HUES6 (cell line): ENCODE results near the gene FOXN3.
"Not testable (repeated sequence)": the region's sequence is repeated elsewhere in the genome, so short reads cannot be mapped to it uniquely, and the experiment has no call there.

Experiments
- H3K27ac ChIP-seq: 2 replicates; pipeline ENCODE4 v1.7.0; 2013; ENCODE audit warnings: low read depth, mild to moderate bottlenecking, low read length, inconsistent platforms
- H3K27me3 ChIP-seq: 2 replicates; pipeline ENCODE4 v1.6.1; 2013; ENCODE audit warnings: low read length; ENCODE audit not compliant: control insufficient read depth, insufficient read depth
- H3K36me3 ChIP-seq: 2 replicates; pipeline ENCODE4 v1.6.1; 2013; ENCODE audit warnings: low read length; ENCODE audit not compliant: control insufficient read depth, insufficient read depth
- H3K4me1 ChIP-seq: 2 replicates; pipeline ENCODE4 v1.6.1; 2013; ENCODE audit warnings: low read length; ENCODE audit not compliant: control insufficient read depth, insufficient read depth
- H3K4me3 ChIP-seq: 2 replicates; pipeline ENCODE4 v1.5.1; 2013; ENCODE audit warnings: low read depth, low read length
- H3K9ac ChIP-seq: one replicate; pipeline ENCODE4 v1.6.1; 2013; ENCODE audit warnings: mild to moderate bottlenecking, low read length
- H3K9me3 ChIP-seq: 2 replicates; pipeline ENCODE4 v1.6.1; 2013; ENCODE audit warnings: low read depth, low read length; ENCODE audit not compliant: control insufficient read depth, insufficient read depth

FOXN3 gene

DNA sequence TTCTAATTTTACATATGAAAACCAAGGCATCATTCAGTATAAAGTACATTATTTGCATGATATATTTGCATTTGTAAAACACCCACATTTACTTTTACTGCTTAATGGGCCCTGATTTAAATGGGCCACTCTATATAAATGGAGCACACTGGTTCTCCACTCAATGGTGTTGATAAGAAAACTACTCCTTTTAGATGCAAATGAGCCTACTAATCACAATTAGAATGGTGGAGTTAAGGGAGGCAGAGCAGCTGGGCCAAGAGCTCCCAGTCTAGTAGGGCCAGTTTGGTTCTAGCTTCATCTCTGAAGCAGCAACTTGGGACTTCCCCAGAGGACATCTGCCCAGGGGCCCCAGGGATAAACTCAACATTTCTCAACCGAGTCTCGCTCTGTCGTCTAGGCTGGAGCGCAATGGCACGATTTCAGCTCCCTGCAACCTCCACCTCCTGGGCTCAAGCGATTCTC lies 120.7 kb downstream of the FOXN3 start:
- H3K4me3 ChIP-seq = no peak overlapping the region
- peak overlapping the region; percentile 60 for H3K27ac ChIP-seq
- peak overlapping the region; percentile 53 for H3K9ac ChIP-seq
- no peaks in the 10 kb centered on the region for H3K27me3 ChIP-seq
- no peaks in the 10 kb centered on the region for H3K9me3 ChIP-seq
- peaks cover 4% of the 10 kb centered on the region for H3K36me3 ChIP-seq
- peaks cover 58% of the 10 kb centered on the region for H3K4me1 ChIP-seq

DNA sequence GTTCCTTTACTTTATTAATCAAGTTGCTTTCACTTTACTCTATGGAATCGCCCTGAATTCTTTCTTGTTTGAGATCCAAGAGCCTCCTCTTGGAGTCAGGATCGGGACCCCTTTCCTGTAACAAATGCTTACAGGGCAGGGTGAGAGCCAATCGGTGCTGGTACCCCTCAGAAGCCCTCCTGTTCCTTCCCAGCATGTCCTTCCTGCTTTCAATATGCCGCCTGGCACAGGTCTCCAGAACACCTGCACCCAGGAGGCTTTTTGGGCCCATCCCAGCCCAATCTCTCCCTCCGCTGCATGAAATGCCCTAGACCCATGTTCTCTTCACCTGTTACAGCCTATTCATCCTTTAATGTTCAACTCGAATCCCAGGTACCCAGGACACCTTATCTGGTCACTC lies 122.2 kb downstream of the FOXN3 start:
- H3K9me3 ChIP-seq = no peaks in the 10 kb centered on the region
- H3K36me3 ChIP-seq = peaks cover 14% of the 10 kb centered on the region
- peak overlapping the region; percentile 59; the same call in 1 of the 2 replicates for H3K27ac ChIP-seq
- H3K4me1 ChIP-seq = peaks cover 63% of the 10 kb centered on the region
- peak overlapping the region; percentile 39 for H3K9ac ChIP-seq
- no peaks in the 10 kb centered on the region for H3K27me3 ChIP-seq
- H3K4me3 ChIP-seq = no peak overlapping the region

DNA sequence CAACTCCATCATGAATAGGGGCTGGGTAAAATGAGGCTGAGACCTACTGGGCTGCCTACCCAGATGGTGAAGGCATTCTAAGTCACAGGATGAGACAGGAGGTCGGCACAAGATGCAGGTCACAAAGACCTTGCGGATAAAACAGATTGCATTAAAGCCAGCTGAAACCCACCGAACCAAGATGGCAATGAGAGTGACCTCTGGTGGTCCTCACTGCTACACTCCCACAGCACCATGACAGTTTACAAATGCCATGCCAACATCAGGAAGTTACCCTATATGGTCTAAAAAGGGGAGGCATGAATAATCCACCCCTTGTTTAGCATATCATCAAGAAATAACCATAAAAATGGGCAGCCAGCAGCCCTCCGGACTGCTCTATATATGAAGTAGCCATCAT lies 122.6 kb downstream of the FOXN3 start:
- peaks cover 12% of the 10 kb centered on the region for H3K36me3 ChIP-seq
- H3K4me3 ChIP-seq, H3K27me3 ChIP-seq, H3K9me3 ChIP-seq: not testable (repeated sequence)
- H3K9ac ChIP-seq = peak overlapping the region; percentile 74
- H3K4me1 ChIP-seq = peaks cover 63% of the 10 kb centered on the region
- peak overlapping the region; percentile 88 for H3K27ac ChIP-seq

DNA sequence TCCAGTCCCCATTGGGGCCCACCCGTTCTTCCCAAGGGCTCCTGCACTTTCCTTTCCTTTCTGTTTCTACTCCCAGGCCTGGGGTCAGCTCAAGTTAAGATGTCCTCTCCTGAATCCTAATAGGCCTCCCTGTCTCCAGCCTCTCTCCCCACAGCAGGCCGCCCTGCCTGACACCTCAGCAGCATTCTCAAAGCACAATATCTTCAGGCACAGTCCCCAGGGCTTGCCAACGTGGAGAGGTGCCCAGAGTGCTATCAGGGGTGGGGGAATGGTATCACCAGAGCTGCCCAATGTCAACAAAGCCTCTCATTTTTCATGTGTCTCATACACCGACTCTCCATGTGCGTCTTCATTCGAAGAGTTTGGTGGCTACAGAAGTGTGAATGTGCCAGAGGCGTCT lies 123.0 kb downstream of the FOXN3 start:
- H3K4me1 ChIP-seq = peaks cover 63% of the 10 kb centered on the region
- no peak overlapping the region for H3K4me3 ChIP-seq
- no peaks in the 10 kb centered on the region for H3K9me3 ChIP-seq
- H3K27me3 ChIP-seq = no peaks in the 10 kb centered on the region
- peak overlapping the region; percentile 74 for H3K9ac ChIP-seq
- H3K27ac ChIP-seq = peak overlapping the region; percentile 88
- peaks cover 12% of the 10 kb centered on the region for H3K36me3 ChIP-seq

DNA sequence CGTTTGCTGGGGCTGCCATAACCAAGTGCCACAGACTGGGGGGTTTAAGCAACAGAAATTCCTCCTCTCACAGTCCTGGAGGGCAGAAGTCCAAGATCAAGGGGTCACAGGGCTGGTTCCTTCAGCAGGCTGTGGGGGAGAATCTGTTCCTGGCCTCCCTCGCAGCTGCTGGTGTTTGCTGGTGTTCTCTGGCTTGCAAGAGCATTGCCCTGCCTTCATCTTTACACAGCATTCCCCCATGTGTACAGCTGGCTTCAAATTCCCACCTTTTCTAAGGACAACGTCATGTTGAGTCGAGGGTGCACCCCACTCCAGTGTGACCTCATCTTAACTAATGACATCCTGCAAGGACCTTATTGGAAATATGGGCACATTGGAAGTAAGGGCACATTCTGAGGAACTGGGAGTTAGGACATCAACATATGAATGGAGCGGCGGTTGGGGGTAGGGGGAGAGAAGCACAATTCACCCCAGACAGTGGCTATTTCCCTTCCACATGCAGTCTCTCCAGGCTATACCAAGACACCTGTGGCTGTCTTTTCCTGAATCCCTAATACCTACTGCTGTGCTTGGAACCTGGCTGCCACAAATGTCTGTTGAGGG lies 123.6 kb downstream of the FOXN3 start:
- Histone ChIP-seq H3K4me1 (peaks cover 63% of the 10 kb centered on the region), H3K27ac (peak overlapping the region; percentile 88), H3K9ac (peak overlapping the region; percentile 74), H3K4me3 (0 out of 2 replicates have a peak overlapping the region, but pooled peaks have one; percentile 11), H3K27me3 (no peaks in the 10 kb centered on the region), H3K9me3 (no peaks in the 10 kb centered on the region), H3K36me3 (peaks cover 12% of the 10 kb centered on the region)

DNA sequence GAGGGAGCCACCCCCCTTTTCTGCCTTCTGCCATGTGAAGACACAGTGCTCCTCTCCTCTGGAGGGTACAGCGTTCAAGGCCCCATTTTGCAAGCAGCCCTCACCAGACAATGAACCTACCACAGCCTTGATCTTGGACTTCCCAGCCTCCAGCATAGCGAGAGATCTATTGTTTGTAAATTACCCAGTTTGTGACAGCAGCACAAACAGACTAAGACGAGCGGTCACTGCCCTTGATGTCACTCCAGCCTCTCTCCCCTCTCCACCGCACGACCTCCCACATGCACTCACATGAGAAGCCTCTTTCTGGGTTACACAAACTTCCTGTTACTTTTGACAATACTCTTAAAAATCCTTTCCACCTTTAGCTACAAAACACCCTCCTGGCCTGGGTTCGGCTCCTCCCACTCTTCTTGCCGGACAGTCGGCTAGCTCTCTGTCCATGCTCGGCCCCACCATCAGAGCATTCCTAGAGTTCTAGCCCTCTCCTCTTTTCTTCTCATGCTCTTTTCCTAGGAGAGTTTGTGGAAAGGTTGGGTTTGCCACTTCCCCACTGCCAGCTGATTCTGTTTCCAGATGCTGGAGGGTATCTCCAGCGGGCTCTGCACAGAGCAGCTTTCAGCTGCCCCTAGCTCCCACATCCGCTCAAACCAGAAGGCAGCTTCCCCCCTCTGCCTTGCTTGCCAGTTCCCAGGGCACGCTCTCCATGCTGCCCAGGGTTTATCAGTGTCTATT lies 124.3 kb downstream of the FOXN3 start:
- H3K36me3 ChIP-seq = peaks cover 12% of the 10 kb centered on the region
- H3K4me3 ChIP-seq = no peak overlapping the region
- no peaks in the 10 kb centered on the region for H3K9me3 ChIP-seq
- peak overlapping the region; percentile 65 for H3K9ac ChIP-seq
- peak overlapping the region; percentile 88 for H3K27ac ChIP-seq
- peaks cover 59% of the 10 kb centered on the region for H3K4me1 ChIP-seq
- H3K27me3 ChIP-seq = no peaks in the 10 kb centered on the region

DNA sequence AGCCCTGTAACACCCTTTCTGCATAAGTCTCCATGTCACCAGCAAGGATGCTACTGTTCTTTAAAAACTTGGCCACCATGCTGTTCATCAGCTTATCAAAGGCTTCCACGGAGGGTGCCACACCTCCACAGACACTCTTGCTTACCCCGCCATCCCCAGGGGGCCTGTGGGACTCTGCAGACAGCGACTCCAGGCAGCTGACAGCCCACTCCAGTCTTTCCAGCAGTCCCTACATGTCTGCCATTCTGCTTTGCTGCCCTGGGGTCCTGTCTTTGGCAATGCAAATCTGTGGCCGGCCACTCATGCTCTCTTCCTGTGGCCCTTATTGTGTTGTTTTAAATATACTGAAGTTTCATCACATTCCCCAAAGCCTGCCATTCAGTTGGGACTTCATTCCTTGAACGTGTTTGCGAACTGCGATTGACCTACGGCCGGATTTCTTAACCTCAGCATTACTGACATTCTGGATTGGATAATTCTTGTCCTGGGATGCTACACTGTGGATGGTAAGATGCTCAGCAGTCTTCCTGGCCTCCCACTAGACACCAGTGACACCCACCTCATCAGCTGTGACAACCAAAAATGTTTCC lies 125.6 kb downstream of the FOXN3 start:
- Histone ChIP-seq H3K36me3 (peaks cover 12% of the 10 kb centered on the region), H3K4me3 (no peak overlapping the region), H3K4me1 (peaks cover 57% of the 10 kb centered on the region), H3K27me3 (no peaks in the 10 kb centered on the region), H3K27ac (peak overlapping the region; percentile 88; the same call in 1 of the 2 replicates), H3K9me3 (no peaks in the 10 kb centered on the region), H3K9ac (no peak overlapping the region)

DNA sequence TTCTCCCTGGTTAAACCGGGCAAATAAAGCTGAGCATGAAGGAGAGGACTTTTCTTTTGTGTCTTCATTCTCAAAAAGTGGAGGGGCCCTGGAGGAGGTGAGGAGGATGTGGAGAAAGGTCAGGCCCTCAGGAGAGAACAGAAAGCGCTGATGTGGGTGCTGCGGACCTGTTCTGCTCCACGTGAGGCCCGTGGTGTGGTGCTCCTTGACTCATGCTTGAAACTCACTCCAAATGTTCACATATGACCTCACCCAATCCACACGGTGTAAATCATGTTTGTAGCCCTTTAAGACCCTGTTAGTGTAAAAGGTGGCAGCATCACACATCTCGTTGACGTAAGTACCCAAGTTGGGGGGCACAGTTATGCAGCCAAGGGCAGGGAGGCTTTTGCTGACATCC lies 126.2 kb downstream of the FOXN3 start:
- Histone ChIP-seq H3K27ac (no peak overlapping the region), H3K4me3 (no peak overlapping the region), H3K27me3 (no peaks in the 10 kb centered on the region), H3K4me1 (peaks cover 57% of the 10 kb centered on the region), H3K9ac (no peak overlapping the region), H3K36me3 (peaks cover 12% of the 10 kb centered on the region), H3K9me3 (no peaks in the 10 kb centered on the region)

DNA sequence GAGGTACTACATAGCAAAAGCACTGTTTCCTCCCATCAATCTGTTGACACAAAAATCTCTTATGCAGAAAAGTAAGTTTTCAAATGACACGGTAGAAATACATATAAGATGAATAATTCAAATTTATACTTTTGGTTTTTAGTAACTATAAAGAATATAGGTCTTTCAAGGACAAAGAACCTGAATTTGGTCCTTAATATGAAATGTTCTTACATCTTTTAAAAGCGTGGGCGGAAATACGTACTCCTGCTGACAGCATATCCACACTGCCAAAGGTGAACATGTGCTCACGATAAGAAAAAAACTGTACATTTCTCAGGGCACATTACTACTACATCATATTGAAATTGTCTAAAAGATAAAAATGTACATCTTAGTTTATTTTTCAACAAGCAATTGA lies 127.6 kb downstream of the FOXN3 start:
- Histone ChIP-seq H3K9me3 (no peaks in the 10 kb centered on the region), H3K27me3 (no peaks in the 10 kb centered on the region), H3K4me1 (peaks cover 44% of the 10 kb centered on the region), H3K4me3 (no peak overlapping the region), H3K36me3 (peaks cover 12% of the 10 kb centered on the region), H3K27ac (no peak overlapping the region), H3K9ac (no peak overlapping the region)

DNA sequence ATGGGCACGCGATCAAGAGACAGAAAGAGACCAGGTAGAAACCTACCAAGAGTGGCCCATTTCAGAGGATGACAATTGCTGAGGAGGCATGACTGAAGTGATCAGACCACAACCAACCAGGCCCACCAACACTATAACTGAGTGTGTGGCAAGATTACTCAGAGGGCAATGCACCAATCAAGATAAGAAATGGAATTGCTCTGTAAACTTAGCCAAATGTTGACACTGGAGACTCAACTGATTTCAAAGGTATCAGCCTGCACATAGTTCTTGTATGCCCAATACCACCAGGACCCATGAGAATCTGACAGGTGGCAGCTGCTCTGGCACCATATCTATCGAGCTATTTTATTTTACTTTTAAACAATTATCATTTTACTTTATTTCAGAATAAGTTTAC lies 128.9 kb downstream of the FOXN3 start:
- Histone ChIP-seq H3K27me3 (no peaks in the 10 kb centered on the region), H3K4me3 (no peak overlapping the region), H3K4me1 (peaks cover 30% of the 10 kb centered on the region), H3K9me3 (no peaks in the 10 kb centered on the region), H3K9ac (no peak overlapping the region), H3K27ac (no peak overlapping the region), H3K36me3 (peaks cover 12% of the 10 kb centered on the region)
